HG03159 (cell line): Measurements from ENCODE around the gene PCDHGA12.
A peak's percentile ranks its signal among the peaks of the same experiment; 100 is the strongest.
"Not testable (repeated sequence)": the region's sequence is repeated elsewhere in the genome, so short reads cannot be mapped to it uniquely, and the experiment has no call there.

Source experiments
- ATAC-seq: cut with Tn5 transposase; IDR thresholded peaks from one replicate; pipeline ENCODE4 v1.9.1; 2021; ENCODE audit warnings: mild to moderate bottlenecking, moderate library complexity; ENCODE audit not compliant: unreplicated experiment

The PCDHGA12 gene

DNA sequence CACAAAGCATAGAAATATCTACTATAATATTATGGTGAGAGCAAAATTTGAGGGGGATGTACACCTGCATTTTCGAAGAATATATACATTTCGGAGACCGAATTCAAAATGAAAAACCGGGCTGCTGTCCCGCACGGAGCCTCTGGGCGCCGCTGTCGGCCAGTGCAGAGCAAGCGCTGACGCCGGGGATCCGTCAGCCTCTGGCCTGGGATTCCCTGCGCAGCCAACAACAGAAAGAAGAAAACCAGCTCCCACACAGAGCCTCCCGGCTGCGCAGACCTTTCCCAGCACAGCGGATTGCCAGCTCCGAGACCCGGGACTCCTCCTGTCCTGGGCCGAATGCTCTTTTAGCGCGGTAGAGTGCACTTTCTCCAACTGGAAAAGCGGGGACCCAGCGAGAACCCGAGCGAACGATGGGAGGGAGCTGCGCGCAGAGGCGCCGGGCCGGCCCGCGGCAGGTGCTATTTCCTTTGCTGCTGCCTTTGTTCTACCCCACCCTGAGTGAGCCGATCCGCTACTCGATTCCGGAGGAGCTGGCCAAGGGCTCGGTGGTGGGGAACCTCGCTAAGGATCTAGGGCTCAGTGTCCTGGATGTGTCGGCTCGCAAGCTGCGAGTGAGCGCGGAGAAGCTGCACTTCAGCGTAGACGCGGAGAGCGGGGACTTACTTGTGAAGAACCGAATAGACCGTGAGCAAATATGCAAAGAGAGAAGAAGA is 22.4 kb upstream of the PCDHGA12 start, which contains the start of gene PCDHGB6:
Gene PCDHGB6, plus strand, starts transcription at position 232 of the 716 bp plus-strand sequence. Its CDS starts 182 bp downstream, at position 414.
- ATAC-seq = not testable (repeated sequence)

DNA sequence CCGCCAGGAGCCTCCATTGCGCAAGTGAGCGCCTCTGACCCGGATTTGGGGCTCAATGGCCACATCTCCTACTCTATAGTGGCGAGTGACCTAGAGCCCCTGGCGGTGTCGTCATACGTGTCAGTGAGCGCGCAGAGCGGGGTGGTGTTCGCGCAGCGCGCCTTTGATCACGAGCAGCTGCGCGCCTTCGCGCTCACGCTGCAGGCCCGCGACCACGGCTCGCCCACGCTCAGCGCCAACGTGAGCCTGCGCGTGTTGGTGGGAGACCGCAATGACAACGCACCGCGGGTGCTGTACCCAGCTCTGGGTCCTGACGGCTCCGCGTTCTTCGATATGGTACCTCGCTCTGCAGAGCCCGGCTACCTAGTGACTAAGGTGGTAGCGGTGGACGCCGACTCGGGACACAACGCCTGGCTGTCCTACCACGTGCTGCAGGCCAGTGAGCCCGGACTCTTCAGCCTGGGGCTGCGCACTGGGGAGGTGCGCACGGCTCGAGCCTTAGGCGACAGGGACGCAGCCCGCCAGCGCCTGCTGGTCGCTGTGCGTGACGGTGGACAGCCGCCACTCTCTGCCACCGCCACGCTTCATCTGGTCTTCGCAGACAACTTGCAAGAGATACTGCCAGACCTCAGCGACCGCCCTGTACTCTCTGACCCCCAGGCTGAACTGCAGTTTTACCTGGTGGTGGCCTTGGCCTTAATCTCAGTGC is 20.6 kb upstream of the PCDHGA12 start:
- ATAC-seq = no peak

DNA sequence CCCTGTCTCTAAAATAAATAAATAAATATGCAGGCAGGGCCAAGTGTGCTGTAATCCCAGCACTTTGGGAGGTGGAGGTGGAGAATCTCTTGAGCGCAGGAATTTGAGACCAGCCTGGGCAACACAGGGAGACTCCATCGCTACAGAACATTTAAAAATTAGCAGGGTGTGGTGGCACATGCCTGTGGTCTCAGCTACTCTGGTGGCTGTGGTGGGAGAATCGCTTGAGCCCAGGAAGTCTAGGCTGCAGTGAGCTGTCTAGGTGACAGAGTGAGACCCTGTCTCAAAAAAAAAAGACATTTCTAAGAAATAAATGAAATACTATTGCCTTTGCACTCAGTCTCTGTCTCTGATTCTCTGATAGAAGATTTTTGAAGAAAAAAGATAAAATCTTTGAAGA is 18.7 kb upstream of the PCDHGA12 start:
- ATAC-seq = no peak

- ATAC-seq = peak; percentile 76
These were observed 17.3 kb upstream of the PCDHGA12 start, which contains the start of gene PCDHGA10 for GRCh38 chr5:141412854-141413539. Gene PCDHGA10 (plus strand): TSS chr5:141412987. CDS start chr5:141413176, 189 bp downstream.

DNA sequence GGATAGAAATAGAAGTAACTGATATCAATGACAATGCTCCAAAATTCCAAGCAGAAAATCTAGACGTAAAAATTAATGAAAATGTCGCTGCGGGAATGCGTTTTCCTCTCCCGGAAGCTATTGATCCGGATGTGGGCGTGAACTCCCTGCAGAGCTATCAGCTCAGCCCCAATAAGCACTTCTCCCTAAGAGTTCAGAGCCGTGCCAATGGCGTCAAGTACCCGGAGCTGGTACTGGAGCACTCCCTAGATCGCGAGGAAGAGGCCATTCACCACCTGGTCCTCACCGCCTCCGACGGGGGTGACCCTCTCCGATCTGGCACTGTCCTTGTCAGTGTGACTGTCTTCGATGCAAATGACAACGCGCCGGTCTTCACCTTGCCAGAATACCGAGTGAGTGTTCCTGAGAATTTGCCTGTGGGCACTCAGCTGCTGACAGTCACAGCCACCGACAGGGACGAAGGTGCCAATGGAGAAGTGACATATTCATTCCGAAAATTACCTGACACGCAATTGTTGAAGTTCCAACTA is 16.7 kb upstream of the PCDHGA12 start:
- no peak for ATAC-seq

DNA sequence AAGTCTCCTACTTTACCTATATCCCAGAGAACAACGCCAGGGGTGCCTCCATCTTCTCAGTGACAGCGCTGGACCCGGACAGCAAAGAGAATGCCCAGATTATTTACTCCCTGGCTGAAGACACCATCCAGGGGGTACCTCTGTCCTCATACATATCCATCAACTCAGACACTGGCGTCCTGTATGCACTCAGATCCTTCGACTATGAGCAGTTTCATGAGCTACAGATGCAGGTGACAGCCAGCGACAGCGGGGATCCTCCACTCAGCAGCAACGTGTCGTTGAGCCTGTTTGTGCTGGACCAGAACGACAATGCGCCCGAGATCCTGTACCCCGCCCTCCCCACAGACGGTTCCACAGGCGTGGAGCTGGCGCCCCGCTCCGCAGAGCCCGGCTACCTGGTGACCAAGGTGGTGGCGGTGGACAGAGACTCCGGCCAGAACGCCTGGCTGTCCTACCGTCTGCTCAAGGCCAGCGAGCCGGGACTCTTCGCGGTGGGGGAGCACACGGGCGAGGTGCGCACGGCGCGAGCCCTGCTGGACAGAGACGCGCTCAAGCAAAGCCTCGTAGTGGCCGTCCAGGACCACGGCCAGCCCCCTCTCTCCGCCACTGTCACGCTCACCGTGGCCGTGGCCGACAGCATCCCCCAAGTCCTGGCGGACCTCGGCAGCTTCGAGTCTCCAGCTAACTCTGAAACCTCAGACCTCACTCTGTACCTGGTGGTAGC is 15.6 kb upstream of the PCDHGA12 start:
- ATAC-seq = not testable (repeated sequence)

GRCh38 chr5:141415275-141415618 is 15.1 kb upstream of the PCDHGA12 start:
- not testable (repeated sequence) for ATAC-seq

DNA sequence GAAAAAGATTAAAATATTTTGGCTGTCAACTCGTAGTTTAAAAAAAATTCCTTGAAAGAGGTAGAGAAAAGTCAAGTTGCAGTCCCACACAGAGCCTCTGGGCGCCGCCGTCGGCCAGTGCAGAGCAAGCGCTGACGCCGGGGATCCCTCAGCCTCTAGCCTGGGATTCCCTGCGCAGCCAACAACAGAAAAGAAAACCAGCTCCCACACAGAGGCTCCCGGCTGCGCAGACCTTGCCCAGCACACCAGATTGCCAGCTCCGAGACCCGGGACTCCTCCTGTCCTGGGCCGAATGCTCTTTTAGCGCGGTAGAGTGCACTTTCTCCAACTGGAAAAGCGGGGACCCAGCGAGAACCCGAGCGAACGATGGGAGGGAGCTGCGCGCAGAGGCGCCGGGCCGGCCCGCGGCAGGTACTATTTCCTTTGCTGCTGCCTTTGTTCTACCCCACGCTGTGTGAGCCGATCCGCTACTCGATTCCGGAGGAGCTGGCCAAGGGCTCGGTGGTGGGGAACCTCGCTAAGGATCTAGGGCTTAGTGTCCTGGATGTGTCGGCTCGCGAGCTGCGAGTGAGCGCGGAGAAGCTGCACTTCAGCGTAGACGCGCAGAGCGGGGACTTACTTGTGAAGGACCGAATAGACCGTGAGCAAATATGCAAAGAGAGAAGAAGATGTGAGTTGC is 12.7 kb upstream of the PCDHGA12 start, which contains the start of gene PCDHGB7:
Gene PCDHGB7, plus strand, starts transcription at position 184 of the 679 bp plus-strand sequence. Its CDS starts 183 bp downstream, at position 367.
- peak; percentile 79 for ATAC-seq

- no peak for ATAC-seq
These were observed 11.0 kb upstream of the PCDHGA12 start for GRCh38 chr5:141419074-141419880.

GRCh38 chr5:141420855-141421488 is 9.3 kb upstream of the PCDHGA12 start, which contains the start of gene PCDHGA11:
Gene PCDHGA11 (plus strand): TSS chr5:141421051. CDS start chr5:141421228, 177 bp downstream.
- peak; percentile 44 for ATAC-seq

DNA sequence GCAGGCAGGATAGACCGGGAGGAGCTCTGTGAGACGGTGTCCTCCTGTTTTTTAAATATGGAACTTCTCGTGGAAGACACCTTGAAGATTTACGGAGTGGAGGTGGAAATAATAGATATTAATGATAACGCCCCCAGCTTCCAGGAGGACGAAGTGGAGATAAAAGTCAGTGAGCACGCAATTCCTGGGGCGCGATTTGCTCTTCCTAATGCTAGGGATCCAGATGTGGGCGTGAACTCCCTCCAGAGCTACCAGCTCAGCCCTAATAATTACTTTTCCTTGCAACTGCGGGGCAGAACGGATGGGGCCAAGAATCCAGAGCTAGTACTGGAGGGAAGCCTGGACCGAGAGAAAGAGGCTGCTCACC is 8.8 kb upstream of the PCDHGA12 start:
- no peak for ATAC-seq

DNA sequence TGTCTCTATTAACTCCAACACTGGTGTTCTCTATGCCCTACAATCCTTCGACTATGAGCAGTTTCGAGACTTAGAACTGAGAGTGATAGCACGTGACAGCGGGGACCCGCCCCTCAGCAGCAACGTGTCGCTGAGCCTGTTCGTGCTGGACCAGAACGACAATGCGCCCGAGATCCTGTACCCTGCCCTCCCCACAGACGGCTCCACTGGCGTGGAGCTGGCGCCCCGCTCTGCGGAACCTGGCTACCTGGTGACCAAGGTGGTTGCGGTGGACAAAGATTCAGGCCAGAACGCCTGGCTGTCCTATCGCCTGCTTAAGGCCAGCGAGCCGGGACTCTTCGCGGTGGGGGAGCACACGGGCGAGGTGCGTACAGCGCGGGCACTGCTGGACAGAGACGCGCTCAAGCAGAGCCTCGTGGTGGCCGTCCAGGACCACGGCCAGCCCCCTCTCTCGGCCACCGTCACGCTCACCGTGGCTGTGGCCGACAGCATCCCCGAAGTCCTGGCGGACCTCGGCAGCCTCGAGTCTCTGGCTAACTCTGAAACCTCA is 7.5 kb upstream of the PCDHGA12 start:
- no peak for ATAC-seq

- no peak for ATAC-seq
These were observed 2.4 kb upstream of the PCDHGA12 start for GRCh38 chr5:141427783-141428426.

GRCh38 chr5:141431286-141431685 is 979 bp downstream of the PCDHGA12 start:
- peak; percentile 35 for ATAC-seq

DNA sequence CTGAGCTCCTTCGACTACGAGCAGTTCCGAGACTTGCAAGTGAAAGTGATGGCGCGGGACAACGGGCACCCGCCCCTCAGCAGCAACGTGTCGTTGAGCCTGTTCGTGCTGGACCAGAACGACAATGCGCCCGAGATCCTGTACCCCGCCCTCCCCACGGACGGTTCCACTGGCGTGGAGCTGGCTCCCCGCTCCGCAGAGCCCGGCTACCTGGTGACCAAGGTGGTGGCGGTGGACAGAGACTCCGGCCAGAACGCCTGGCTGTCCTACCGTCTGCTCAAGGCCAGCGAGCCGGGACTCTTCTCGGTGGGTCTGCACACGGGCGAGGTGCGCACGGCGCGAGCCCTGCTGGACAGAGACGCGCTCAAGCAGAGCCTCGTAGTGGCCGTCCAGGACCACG is 2.0 kb downstream of the PCDHGA12 start:
- not testable (repeated sequence) for ATAC-seq

GRCh38 chr5:141432726-141433125 is 2.4 kb downstream of the PCDHGA12 start:
- not testable (repeated sequence) for ATAC-seq

DNA sequence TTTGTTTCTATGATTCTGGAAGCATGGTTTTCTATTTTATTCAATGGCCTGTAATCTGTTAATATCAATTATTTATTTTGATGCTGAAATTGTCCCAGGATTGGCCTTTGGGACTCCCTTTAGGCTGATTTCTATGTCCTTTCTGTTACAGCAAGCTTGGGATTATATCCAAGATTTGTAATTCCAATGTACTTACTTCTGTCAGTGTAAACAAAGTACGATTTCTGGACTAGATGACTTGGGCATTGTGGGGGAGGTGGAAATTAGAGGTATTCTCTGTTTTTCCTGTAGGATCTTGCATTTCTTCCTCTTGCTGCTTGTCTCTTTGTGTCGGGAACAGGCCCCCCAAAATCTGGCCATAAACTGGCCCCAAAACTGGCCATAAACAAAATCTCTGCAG is 3.7 kb downstream of the PCDHGA12 start:
- ATAC-seq = no peak

- ATAC-seq = no peak
These were observed 6.9 kb downstream of the PCDHGA12 start for GRCh38 chr5:141437221-141437620.
